Natural killer cell (primary cell): ENCODE data around the gene KRT2. TPM values are rescaled to one million over a fixed set of nuclear protein-coding genes. Genes with fewer than 3 reads are reported as not detected.

Experiments used
- ATAC-seq, 3 donors: fragments of 150-1000 bp in 2 of 3; fragments of 200-7000 bp in 1 of 3; cut with Tn5 transposase; 1 replicate in 1 of 3; 2 replicates in 2 of 3; pipeline ENCODE4 v1.10.0; 2021; ENCODE audit warnings: mild to moderate bottlenecking in 2 of 3, moderate library complexity in 2 of 3
- DNase-seq, 2 donors: peaks; one replicate each; pipeline versions ENCODE4 v3.0.0 to v3.0.0-alpha.2; 2013 to 2021; ENCODE audit warnings: mixed read lengths in 1 of 2
- H3K27ac ChIP-seq: one replicate; pipeline ENCODE4 v1.5.1; 2013; ENCODE audit warnings: mild to moderate bottlenecking, low read length
- H3K27me3 ChIP-seq: one replicate; pipeline ENCODE4 v1.6.1; 2013; ENCODE audit warnings: low read length; ENCODE audit not compliant: control insufficient read depth, insufficient read depth
- H3K36me3 ChIP-seq: one replicate; pipeline ENCODE4 v1.6.1; 2013; ENCODE audit warnings: low read length; ENCODE audit not compliant: control insufficient read depth, insufficient read depth
- H3K4me1 ChIP-seq: one replicate; pipeline ENCODE4 v1.6.1; 2013; ENCODE audit warnings: low read length; ENCODE audit not compliant: control insufficient read depth, insufficient read depth
- H3K4me3 ChIP-seq: one replicate; pipeline ENCODE4 v1.5.1; 2013; ENCODE audit warnings: low read length
- H3K9me3 ChIP-seq: one replicate; pipeline ENCODE4 v1.6.1; 2013; ENCODE audit warnings: low read length; ENCODE audit not compliant: control insufficient read depth, insufficient read depth
- H3K27ac Mint-ChIP-seq, 2 donors: one replicate each; pipeline ENCODE4 v1.8.0; 2022; ENCODE audit warnings: mild to moderate bottlenecking in 2 of 2, mixed read lengths in 2 of 2, moderate library complexity in 1 of 2
- H3K27me3 Mint-ChIP-seq, 2 donors: one replicate each; pipeline ENCODE4 v1.8.0; 2022; ENCODE audit warnings: low read depth in 2 of 2, mixed read lengths in 2 of 2
- H3K36me3 Mint-ChIP-seq: one replicate; pipeline ENCODE4 v1.8.0; 2022; ENCODE audit warnings: mixed read lengths
- H3K4me1 Mint-ChIP-seq, 2 donors: one replicate each; pipeline ENCODE4 v1.8.0; 2022; ENCODE audit warnings: mixed read lengths in 2 of 2
- H3K4me3 Mint-ChIP-seq: one replicate; pipeline ENCODE4 v1.8.0; 2022; ENCODE audit warnings: mild to moderate bottlenecking, moderate library complexity, mixed read lengths
- H3K9me3 Mint-ChIP-seq, 2 donors: one replicate each; pipeline ENCODE4 v1.8.0; 2022; ENCODE audit warnings: mixed read lengths in 2 of 2
- WGBS: methylation state at CpG from one replicate; pipeline ENCODE4 v1.1.7; 2013; ENCODE audit warnings: missing lambda C conversion rate; ENCODE audit not compliant: insufficient coverage; 5-methylcytosine and 5-hydroxymethylcytosine counted together
- intact Hi-C: fragments of 100-400 bp; cut with micrococcal nuclease; formaldehyde crosslinking; loops from one replicate; pipeline ENCODE4 v1.14.2; 2022
- total RNA-seq, 4 donors: library from RNA; stranded (reverse); fragments of 120-200 nt in 1 of 4; gene quantifications; one replicate each; pipeline versions ENCODE4 v1.2.3 to v1.2.4, GENCODE V29; 2013 to 2022
- TF ChIP-seq, protein P1 (sequence below): fragments of 200-600 bp; IDR thresholded peaks from one replicate; pipeline ENCODE4 v1.8.0; 2022; ENCODE audit warnings: antibody characterized with exemption

The KRT2 gene
- total RNA-seq, 3 donors from 2014 or later (not counting 1 experiment from before 2014, with no cell fraction given) = 0.63 to 1.4 (median 0.66) TPM

DNA sequence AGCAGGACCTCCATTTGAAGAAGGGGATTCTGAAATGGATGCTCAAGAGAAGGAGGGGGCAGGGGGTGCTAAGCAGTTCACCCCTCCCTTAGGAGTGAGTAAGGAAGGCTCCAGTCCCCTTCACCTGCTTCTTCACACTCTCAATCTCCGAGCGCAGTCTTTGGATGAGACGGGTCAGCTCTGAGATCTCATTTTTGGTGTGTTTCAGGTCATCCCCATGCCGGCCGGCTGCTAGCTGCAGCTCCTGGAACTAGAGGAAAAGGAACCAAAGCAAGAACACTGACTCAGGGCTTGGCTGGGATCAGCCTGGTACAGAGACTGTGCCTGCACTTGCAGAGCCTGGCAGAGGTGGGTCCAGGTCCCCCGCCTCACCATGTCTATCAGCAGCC, 40.9 kb downstream of the KRT2 start:
- Histone ChIP-seq H3K27me3 (no peaks in the 10 kb centered on the region), H3K36me3 (no peaks in the 10 kb centered on the region), H3K4me3 (no peak overlapping the region), H3K9me3 (no peaks in the 10 kb centered on the region), H3K4me1 (peaks cover 32% of the 10 kb centered on the region), H3K27ac (no peak overlapping the region)
- H3K4me1 Mint-ChIP-seq = peaks cover 58 to 61% of the 10 kb centered on the region in 2 donors
- WGBS = 95% methylated on average over 6 of the region's 6 CpGs
- no peaks in the 10 kb centered on the region for H3K9me3 Mint-ChIP-seq
- ATAC-seq (no peak), DNase-seq (no peak)
- TF ChIP-seq, protein P1, sequence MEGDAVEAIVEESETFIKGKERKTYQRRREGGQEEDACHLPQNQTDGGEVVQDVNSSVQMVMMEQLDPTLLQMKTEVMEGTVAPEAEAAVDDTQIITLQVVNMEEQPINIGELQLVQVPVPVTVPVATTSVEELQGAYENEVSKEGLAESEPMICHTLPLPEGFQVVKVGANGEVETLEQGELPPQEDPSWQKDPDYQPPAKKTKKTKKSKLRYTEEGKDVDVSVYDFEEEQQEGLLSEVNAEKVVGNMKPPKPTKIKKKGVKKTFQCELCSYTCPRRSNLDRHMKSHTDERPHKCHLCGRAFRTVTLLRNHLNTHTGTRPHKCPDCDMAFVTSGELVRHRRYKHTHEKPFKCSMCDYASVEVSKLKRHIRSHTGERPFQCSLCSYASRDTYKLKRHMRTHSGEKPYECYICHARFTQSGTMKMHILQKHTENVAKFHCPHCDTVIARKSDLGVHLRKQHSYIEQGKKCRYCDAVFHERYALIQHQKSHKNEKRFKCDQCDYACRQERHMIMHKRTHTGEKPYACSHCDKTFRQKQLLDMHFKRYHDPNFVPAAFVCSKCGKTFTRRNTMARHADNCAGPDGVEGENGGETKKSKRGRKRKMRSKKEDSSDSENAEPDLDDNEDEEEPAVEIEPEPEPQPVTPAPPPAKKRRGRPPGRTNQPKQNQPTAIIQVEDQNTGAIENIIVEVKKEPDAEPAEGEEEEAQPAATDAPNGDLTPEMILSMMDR = no peak
- H3K36me3 Mint-ChIP-seq = peaks cover 14% of the 10 kb centered on the region
- intact Hi-C loops = no loop called here
- H3K27me3 Mint-ChIP-seq = peaks cover 0 to 3% of the 10 kb centered on the region in 2 donors
- H3K27ac Mint-ChIP-seq = peak overlapping the region; percentile 69 to 72
- no peak overlapping the region for H3K4me3 Mint-ChIP-seq

DNA sequence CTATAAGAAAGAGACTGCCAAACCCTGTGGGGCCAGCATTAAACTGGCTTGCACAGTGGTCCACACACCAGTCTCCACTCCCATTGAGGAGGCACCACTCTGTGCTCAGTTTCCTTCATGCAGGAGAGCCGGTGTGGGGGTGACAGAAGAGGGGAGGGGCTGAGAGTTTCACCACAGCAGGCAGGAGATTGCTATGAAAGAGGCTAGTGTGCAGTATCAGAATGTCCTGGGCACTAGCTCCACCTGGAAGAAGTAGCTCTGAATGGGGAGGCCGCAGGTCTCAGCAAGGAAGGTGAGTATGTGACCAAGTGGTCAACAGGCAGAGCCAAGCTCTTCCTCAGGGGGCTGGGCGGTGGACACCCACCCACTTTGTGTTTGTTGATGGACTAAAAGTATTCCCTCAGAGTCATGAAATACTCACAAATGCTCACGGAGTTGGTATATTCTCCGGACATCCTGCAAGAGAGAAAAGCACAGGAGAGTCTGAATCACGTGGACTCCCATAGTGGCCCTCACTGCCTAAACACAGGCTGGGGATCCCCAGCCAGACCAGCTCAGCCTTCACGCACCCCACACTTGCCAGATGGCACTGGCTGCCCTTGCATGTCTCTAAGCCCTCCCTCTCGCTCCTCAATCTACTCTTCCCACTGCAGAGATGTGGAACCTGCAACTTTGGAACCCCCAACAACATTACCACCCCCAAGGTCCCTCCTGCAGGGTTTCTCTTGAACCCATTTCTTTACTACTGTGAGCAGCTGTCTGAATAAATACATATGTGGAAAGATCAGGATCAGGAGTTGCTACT, 43.0 kb downstream of the KRT2 start:
- H3K4me1 ChIP-seq = peaks cover 22% of the 10 kb centered on the region
- no peaks in the 10 kb centered on the region for H3K36me3 ChIP-seq
- Mint-ChIP-seq H3K4me1 (peaks cover 49 to 58% of the 10 kb centered on the region in 2 donors), H3K27ac (peak overlapping the region; percentile 24 to 68), H3K9me3 (no peaks in the 10 kb centered on the region), H3K36me3 (peaks cover 14% of the 10 kb centered on the region), H3K4me3 (peak overlapping the region; percentile 7), H3K27me3 (peaks cover 0 to 7% of the 10 kb centered on the region in 2 donors)
- H3K4me3 ChIP-seq = no peak overlapping the region
- 86% methylated on average over 8 of the region's 8 CpGs for WGBS
- ATAC-seq (no peak), DNase-seq (no peak)
- intact Hi-C loops = no loop called here
- no peak overlapping the region for H3K27ac ChIP-seq
- TF ChIP-seq, protein P1 = no peak
- no peaks in the 10 kb centered on the region for H3K9me3 ChIP-seq
- H3K27me3 ChIP-seq = no peaks in the 10 kb centered on the region

DNA sequence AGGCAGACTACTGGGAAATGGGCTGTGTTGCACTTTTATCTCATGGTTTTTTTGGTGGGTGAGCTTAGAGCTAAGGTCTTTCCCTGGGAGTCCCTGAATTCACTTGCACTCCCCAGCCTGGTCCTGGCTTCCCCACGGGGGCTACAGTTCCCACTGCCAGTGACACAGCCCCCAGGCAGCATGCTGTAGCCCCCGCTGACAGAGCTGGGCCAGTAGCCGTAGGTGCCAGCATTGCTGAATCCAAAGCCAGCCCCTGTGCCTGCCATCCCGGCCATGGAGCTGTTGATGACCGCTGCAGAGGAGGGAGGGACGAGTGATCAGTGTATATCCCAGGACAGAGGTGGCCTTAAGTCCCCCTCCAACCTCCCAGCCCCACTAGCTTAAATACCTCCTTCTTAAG, 43.9 kb downstream of the KRT2 start:
- Mint-ChIP-seq H3K4me3 (no peak overlapping the region), H3K4me1 (peaks cover 43 to 58% of the 10 kb centered on the region in 2 donors), H3K27me3 (peaks cover 0 to 7% of the 10 kb centered on the region in 2 donors), H3K9me3 (no peaks in the 10 kb centered on the region), H3K36me3 (peaks cover 14% of the 10 kb centered on the region), H3K27ac (no peak overlapping the region)
- DNase-seq = no peak
- peaks cover 22% of the 10 kb centered on the region for H3K4me1 ChIP-seq
- no peaks in the 10 kb centered on the region for H3K36me3 ChIP-seq
- no peak overlapping the region for H3K4me3 ChIP-seq
- 88% methylated on average over 6 of the region's 6 CpGs for WGBS
- TF ChIP-seq, protein P1 = no peak
- H3K27ac ChIP-seq = no peak overlapping the region
- intact Hi-C loops = no loop called here
- no peaks in the 10 kb centered on the region for H3K9me3 ChIP-seq
- ATAC-seq = no peak
- H3K27me3 ChIP-seq = no peaks in the 10 kb centered on the region
